ENCODE data around the gene PIEZO1. TPM values are rescaled to one million over a fixed set of nuclear protein-coding genes. Genes with fewer than 3 reads are reported as not detected.

PIEZO1 gene
- total RNA-seq, 1 donor from 2014 or later, result 5.5 TPM

DNA sequence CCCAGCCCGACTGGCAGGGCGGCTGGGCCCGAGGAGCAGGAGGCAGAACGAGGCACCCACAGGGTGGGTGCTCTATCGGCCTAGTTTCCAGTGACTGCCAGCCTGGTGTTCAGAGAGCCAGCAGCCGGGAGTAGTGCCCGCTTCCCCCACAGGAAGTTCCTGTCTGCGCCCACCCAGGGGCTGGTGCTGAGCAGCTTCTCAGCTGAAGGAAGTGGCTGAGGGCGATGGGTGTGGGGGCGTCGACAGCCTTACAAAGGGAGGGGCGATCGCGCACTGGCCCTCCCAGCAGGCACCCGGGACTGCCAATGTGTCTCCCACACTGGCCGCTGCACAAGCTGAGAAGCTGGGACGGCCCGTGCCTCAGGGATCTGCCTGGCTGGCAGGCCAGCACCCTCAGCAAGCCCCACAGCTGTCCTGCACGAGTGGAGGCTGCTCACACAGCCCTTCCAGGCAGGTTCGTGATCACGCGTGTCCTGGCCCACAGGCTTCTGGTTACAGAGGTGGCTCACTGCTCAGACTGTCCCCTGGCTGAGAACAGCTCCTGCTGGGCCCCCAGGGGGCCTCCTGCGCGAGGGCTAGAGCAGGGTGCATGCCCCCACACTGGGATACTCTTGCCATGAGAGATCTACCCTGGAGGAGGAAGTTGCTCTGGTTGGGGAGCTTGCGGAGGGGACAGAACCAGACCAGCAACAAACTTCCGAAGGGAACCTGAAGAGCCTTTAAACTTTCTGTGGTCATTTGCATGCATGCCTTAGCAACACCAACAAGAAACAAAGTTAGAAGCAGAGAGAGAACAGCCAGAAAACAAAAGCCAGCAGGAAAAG lies 81.3 kb downstream of the PIEZO1 start:
- Mint-ChIP-seq H3K4me3 (peak overlapping the region; percentile 92), H3K9me3 (no peaks in the 10 kb centered on the region), H3K36me3 (no peaks in the 10 kb centered on the region), H3K27me3 (ENCODE audit: insufficient read depth, low read depth) (no peaks in the 10 kb centered on the region), H3K4me1 (peaks cover 22% of the 10 kb centered on the region), H3K27ac (no peak overlapping the region)
- Histone ChIP-seq H3K79me2 (ENCODE audit: low read depth) (peaks cover 35% of the 10 kb centered on the region), H4K20me1 (ENCODE audit: low read depth) (peaks cover 19% of the 10 kb centered on the region), H3K27ac (no peak overlapping the region), H3K9ac (no peak overlapping the region), H3K9me3 (ENCODE audit: low read depth) (no peaks in the 10 kb centered on the region), H3F3A (ENCODE audit: low read depth) (no peaks in the 10 kb centered on the region), H3K4me2 (no peak overlapping the region), H2AFZ (replicated peaks) (no peak overlapping the region), H3K36me3 (no peaks in the 10 kb centered on the region), H3K4me3 (no peak overlapping the region), H3K4me1 (peaks cover 10% of the 10 kb centered on the region), H3K27me3 (no peaks in the 10 kb centered on the region)
- no peak for DNase-seq (ENCODE audit: low spot score)
- TF ChIP-seq, protein P1, sequence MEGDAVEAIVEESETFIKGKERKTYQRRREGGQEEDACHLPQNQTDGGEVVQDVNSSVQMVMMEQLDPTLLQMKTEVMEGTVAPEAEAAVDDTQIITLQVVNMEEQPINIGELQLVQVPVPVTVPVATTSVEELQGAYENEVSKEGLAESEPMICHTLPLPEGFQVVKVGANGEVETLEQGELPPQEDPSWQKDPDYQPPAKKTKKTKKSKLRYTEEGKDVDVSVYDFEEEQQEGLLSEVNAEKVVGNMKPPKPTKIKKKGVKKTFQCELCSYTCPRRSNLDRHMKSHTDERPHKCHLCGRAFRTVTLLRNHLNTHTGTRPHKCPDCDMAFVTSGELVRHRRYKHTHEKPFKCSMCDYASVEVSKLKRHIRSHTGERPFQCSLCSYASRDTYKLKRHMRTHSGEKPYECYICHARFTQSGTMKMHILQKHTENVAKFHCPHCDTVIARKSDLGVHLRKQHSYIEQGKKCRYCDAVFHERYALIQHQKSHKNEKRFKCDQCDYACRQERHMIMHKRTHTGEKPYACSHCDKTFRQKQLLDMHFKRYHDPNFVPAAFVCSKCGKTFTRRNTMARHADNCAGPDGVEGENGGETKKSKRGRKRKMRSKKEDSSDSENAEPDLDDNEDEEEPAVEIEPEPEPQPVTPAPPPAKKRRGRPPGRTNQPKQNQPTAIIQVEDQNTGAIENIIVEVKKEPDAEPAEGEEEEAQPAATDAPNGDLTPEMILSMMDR (IDR thresholded peaks at IDR 0.05), result no peak
- no peak for TF ChIP-seq EZH2 (IDR thresholded peaks at IDR 0.05)
- TF ChIP-seq EZH2phosphoT487 (IDR thresholded peaks at IDR 0.05), result no peak

DNA sequence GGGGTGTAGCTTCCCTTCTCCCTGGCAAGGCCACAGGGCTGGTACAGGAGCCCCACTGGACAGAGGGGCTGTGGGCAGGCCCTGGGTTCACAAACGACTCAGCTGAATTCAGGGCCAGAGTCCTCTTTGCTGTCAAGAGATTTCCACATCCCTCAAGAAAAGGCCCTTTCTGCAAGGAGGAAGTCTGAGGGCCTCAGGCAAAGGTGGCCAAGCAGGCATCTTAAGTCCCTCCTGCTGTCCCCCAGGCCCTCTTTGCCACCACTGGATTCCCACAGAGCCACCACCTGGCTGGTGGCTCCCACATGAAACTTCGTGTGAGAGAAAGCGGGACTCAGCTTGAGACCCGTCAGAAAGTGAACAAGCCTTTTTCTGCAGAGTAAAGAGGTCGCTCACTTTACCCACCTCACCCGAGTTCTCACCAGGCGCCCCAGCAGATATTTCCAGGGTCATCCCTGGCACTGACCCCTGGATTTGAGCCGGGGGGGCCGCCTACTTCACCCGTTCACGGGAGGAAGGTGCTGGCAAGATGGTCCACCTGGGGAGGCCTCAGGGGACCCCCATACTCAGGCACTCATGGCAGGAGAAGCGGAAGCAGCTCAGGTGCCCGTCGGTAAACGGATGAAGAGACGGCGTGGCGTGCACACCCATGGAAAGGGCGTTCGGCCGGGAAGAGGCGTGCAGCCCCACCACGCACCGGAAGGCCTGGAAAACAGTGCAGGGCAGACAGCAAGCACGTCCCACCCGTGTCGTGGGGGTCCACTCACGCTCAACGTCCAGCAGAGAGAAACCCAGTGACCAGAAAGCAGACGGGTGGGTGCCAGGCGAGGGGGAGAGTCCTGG lies 82.4 kb downstream of the PIEZO1 start:
- H3F3A ChIP-seq (ENCODE audit: low read depth), result no peaks in the 10 kb centered on the region
- H2AFZ ChIP-seq (replicated peaks), result no peak overlapping the region
- Mint-ChIP-seq H3K4me1 (peaks cover 21% of the 10 kb centered on the region), H3K9me3 (no peaks in the 10 kb centered on the region), H3K27ac (no peak overlapping the region), H3K36me3 (no peaks in the 10 kb centered on the region), H3K27me3 (ENCODE audit: insufficient read depth, low read depth) (no peaks in the 10 kb centered on the region), H3K4me3 (peak overlapping the region; percentile 64)
- H3K27me3 ChIP-seq, result no peaks in the 10 kb centered on the region
- H3K4me1 ChIP-seq, result peaks cover 10% of the 10 kb centered on the region
- H3K27ac ChIP-seq, result no peak overlapping the region
- H3K9ac ChIP-seq, result no peak overlapping the region
- TF ChIP-seq, protein P1 (IDR thresholded peaks at IDR 0.05), result no peak
- no peak for TF ChIP-seq EZH2 (IDR thresholded peaks at IDR 0.05)
- TF ChIP-seq EZH2phosphoT487 (IDR thresholded peaks at IDR 0.05), result no peak
- H3K4me3 ChIP-seq, result no peak overlapping the region
- no peaks in the 10 kb centered on the region for H3K9me3 ChIP-seq (ENCODE audit: low read depth)
- peaks cover 19% of the 10 kb centered on the region for H4K20me1 ChIP-seq (ENCODE audit: low read depth)
- H3K4me2 ChIP-seq, result no peak overlapping the region
- H3K36me3 ChIP-seq, result no peaks in the 10 kb centered on the region
- DNase-seq (ENCODE audit: low spot score), result no peak
- H3K79me2 ChIP-seq (ENCODE audit: low read depth), result peaks cover 31% of the 10 kb centered on the region

DNA sequence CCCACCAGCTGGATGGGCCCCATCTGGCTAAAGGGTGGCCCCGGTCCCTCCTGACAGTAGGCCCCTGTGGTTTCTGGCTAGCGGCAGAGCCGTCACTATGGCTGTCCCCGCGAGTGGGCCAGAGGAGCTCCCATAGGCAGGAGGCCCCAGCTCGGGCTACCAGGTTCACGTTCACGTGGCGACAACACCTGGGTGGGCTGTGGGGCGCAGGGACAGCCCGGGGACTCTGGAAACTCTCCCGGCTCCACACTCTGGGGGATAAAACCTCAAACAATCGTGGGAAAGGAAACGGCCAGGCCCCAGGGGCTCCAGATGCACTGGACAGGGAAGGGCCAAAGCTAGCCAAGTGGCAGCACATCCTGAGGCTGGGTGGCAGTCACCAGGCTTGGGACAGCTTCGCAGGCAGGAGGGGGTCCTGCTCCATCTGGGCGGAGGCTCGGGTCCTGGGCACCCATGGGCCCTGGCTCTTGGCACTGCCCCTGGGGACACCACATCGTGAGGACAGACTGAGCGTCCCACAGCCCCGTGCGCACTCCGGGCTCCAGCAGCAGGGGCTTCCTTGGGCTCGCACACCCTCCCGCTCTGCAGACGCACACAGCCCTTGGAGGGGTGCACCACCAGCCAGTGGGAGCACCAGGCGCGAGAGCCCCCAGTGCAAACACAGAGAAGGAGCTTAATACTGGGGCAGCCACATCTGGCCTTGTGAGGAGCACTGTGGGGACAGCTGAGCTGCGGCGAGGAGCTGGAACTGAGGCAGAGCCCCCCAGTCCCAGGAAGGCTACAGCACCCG lies 83.2 kb downstream of the PIEZO1 start:
- H3K27ac Mint-ChIP-seq, result no peak overlapping the region
- TF ChIP-seq, protein P1 (IDR thresholded peaks at IDR 0.05), result no peak
- no peak for TF ChIP-seq EZH2phosphoT487 (IDR thresholded peaks at IDR 0.05)
- TF ChIP-seq EZH2 (IDR thresholded peaks at IDR 0.05), result no peak
- no peaks in the 10 kb centered on the region for H3K36me3 ChIP-seq

More for the DNA sequence above, 83.2 kb downstream of the PIEZO1 start:
- peaks cover 2% of the 10 kb centered on the region for H3K27me3 Mint-ChIP-seq (ENCODE audit: insufficient read depth, low read depth)
- peaks cover 14% of the 10 kb centered on the region for H3K4me1 Mint-ChIP-seq
- H3K9me3 Mint-ChIP-seq, result no peaks in the 10 kb centered on the region
- Histone ChIP-seq H3K27ac (no peak overlapping the region), H4K20me1 (ENCODE audit: low read depth) (peaks cover 19% of the 10 kb centered on the region), H3F3A (ENCODE audit: low read depth) (no peaks in the 10 kb centered on the region), H2AFZ (replicated peaks) (no peak overlapping the region), H3K4me1 (peaks cover 6% of the 10 kb centered on the region), H3K9me3 (ENCODE audit: low read depth) (no peaks in the 10 kb centered on the region), H3K27me3 (no peaks in the 10 kb centered on the region), H3K4me3 (no peak overlapping the region), H3K79me2 (ENCODE audit: low read depth) (peaks cover 23% of the 10 kb centered on the region), H3K4me2 (no peak overlapping the region), H3K9ac (no peak overlapping the region)
- no peak overlapping the region for H3K4me3 Mint-ChIP-seq
- no peaks in the 10 kb centered on the region for H3K36me3 Mint-ChIP-seq
- no peak for DNase-seq (ENCODE audit: low spot score)
